Measurements from ENCODE around the gene C16orf92. TPM values are rescaled to one million over a fixed set of nuclear protein-coding genes. Genes with fewer than 3 reads are reported as not detected.

The C16orf92 gene
- total and polyA plus RNA-seq, 2 of the 13 experiments (the other 11 are each of a cell fraction or from before 2014, with no cell fraction given): not detected

GRCh38 chr16:30063893-30064728, 41.1 kb downstream of the C16orf92 start (continued):
- TF ChIP-seq, protein P1, sequence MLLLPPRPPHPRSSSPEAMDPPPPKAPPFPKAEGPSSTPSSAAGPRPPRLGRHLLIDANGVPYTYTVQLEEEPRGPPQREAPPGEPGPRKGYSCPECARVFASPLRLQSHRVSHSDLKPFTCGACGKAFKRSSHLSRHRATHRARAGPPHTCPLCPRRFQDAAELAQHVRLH (CRISPR knock-in tag; IDR thresholded peaks at IDR 0.05; ENCODE audit: borderline replicate concordance, low read depth): peak; percentile 74; the same call in 1 of the 2 replicates
- peak; percentile 97 for TF ChIP-seq POLR2G (IDR thresholded peaks at IDR 0.05; ENCODE audit: low read depth, low read length)
- no peak for TF ChIP-seq ZBTB20 (CRISPR knock-in tag; IDR thresholded peaks at IDR 0.05; ENCODE audit: borderline replicate concordance, low read depth)
- TF ChIP-seq GABPB1 (CRISPR knock-in tag; IDR thresholded peaks at IDR 0.05): peak; percentile 64
- 0 out of 2 replicates have a peak, but pooled peaks have one; percentile 63 for TF ChIP-seq NR0B2 (CRISPR knock-in tag; IDR thresholded peaks at IDR 0.05)
- TF ChIP-seq PHF20 (CRISPR knock-in tag; IDR thresholded peaks at IDR 0.05): peak; percentile 42; the same call in 1 of the 2 replicates
- peak; percentile 97 for TF ChIP-seq ZNF430 (CRISPR knock-in tag; IDR thresholded peaks at IDR 0.05)
- peak; percentile 22; the same call in 1 of the 2 replicates for TF ChIP-seq ZBTB33 (CRISPR knock-in tag; IDR thresholded peaks at IDR 0.05)
- 0 out of 2 replicates have a peak, but pooled peaks have one; percentile 43 for TF ChIP-seq KLF11 (CRISPR knock-in tag; IDR thresholded peaks at IDR 0.05)
- no peak for TF ChIP-seq ZNF703 (CRISPR knock-in tag; IDR thresholded peaks at IDR 0.05; ENCODE audit: borderline replicate concordance)
- peak; percentile 81; the same call in 1 of the 2 replicates for TF ChIP-seq ZBTB34 (CRISPR knock-in tag; IDR thresholded peaks at IDR 0.05)
- TF ChIP-seq BHLHE40 (IDR thresholded peaks at IDR 0.05; ENCODE audit: low read length): 0 out of 2 replicates have a peak, but pooled peaks have one; percentile 4
- no peak; the same call in 1 of the 2 replicates for TF ChIP-seq HMG20B (CRISPR knock-in tag; conservative IDR thresholded peaks at IDR 0.05)
- 0 out of 2 replicates have a peak, but pooled peaks have one; percentile 42 for TF ChIP-seq ZBTB44 (CRISPR knock-in tag; IDR thresholded peaks at IDR 0.05)
- TF ChIP-seq NFRKB (IDR thresholded peaks at IDR 0.05): no peak
